ENCODE data around the gene VIPAS39. TPM values are rescaled to one million over a fixed set of nuclear protein-coding genes. Genes with fewer than 3 reads are reported as not detected.

VIPAS39 gene
- total and polyA plus RNA-seq, 2 of the 4 experiments (the other 2 are of a cell fraction) = 19.0 to 43.0 TPM

DNA sequence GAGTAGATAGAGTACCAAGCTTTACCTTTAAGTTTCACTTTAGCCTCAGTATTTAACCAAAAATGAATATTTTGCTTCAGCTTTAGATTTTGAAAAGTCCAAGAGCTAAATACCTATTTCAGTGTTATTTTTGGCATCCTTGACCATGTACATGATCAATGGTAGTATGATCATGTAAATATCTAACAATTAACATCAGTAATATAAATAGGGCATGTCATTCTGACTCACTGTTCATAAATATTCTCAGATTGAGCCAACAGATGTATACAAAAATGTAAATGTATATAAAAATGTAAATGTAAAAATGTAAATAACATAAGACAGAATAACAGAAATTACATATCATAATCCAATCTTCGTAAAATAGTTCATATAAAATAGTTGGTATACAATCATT lies 18.8 kb downstream of the VIPAS39 start:
- Histone ChIP-seq H4K91ac (ENCODE audit: insufficient read depth, low read depth, low read length) (no peak overlapping the region), H4K5ac (ENCODE audit: low read depth, low read length) (no peak overlapping the region), H3K4ac (ENCODE audit: low read depth, low read length) (no peak overlapping the region), H3K4me1 (ENCODE audit: control insufficient read depth, insufficient read depth, low read length) (no peaks in the 10 kb centered on the region), H3K9me1 (ENCODE audit: insufficient read depth, low read length) (peaks cover 5% of the 10 kb centered on the region; the same call in 1 of the 2 replicates), H2BK15ac (ENCODE audit: low read depth, low read length) (no peak overlapping the region), H3K79me1 (ENCODE audit: low read depth in 1 of 2, low read length in 2 of 2) (no peaks in the 10 kb centered on the region; a peak in 1 of 4 replicates), H2AK5ac (ENCODE audit: low read depth, low read length) (no peak overlapping the region), H3K9me3 (ENCODE audit: control insufficient read depth, insufficient read depth, low read length) (no peaks in the 10 kb centered on the region), H4K20me1 (ENCODE audit: insufficient read depth, low read length) (no peaks in the 10 kb centered on the region), H2BK5ac (ENCODE audit: low read depth, low read length, poor library complexity, severe bottlenecking) (no peak overlapping the region), H2BK120ac (ENCODE audit: low read depth, low read length) (no peak overlapping the region), H3K27me3 (ENCODE audit: control insufficient read depth, insufficient read depth, low read length) (no peaks in the 10 kb centered on the region), H2BK20ac (ENCODE audit: low read depth, low read length) (no peak overlapping the region), H3K27ac (ENCODE audit: insufficient read depth, low read length) (no peak overlapping the region), H2AFZ (replicated peaks; ENCODE audit: low read length, poor library complexity) (no peak overlapping the region), H3K36me3 (ENCODE audit: control insufficient read depth, insufficient read depth, low read length) (peaks cover 52% of the 10 kb centered on the region), H3K4me3 (ENCODE audit: insufficient read depth, low read depth, low read length) (no peak overlapping the region), H3K9ac (ENCODE audit: low read depth, low read length) (no peak overlapping the region), H3K14ac (replicated peaks; ENCODE audit: low read depth, low read length) (no peak overlapping the region), H4K8ac (ENCODE audit: low read depth in 2 of 2, low read length in 2 of 2) (no peak overlapping the region), H3K23ac (ENCODE audit: low read depth, low read length) (no peak overlapping the region), H3K4me2 (ENCODE audit: low read depth, low read length) (no peak overlapping the region), H3K18ac (ENCODE audit: low read depth, low read length) (no peak overlapping the region), H2AK9ac (replicated peaks; ENCODE audit: low read depth, low read length, poor library complexity) (no peak overlapping the region), H3K56ac (ENCODE audit: extremely low read depth, insufficient read depth, low read length) (no peak overlapping the region)
- TF ChIP-seq MXI1 (IDR thresholded peaks at IDR 0.05; ENCODE audit: borderline replicate concordance, low read depth, low read length) (no peak), MAZ (IDR thresholded peaks at IDR 0.05; ENCODE audit: borderline replicate concordance, low read depth, low read length) (no peak), NFE2L2 (IDR thresholded peaks at IDR 0.05; ENCODE audit: low read depth, low read length) (no peak), FOS (IDR thresholded peaks at IDR 0.05; ENCODE audit: low read depth, low read length) (no peak), MAFK (IDR thresholded peaks at IDR 0.05; ENCODE audit: low read depth, low read length) (no peak), RFX5 (IDR thresholded peaks at IDR 0.05; ENCODE audit: low read depth, low read length) (no peak), POLR2A (IDR thresholded peaks at IDR 0.05; ENCODE audit: low read depth, low read length) (no peak), RAD21 (IDR thresholded peaks at IDR 0.05; ENCODE audit: low read length) (no peak), CHD1 (IDR thresholded peaks at IDR 0.05; ENCODE audit: low read depth, low read length) (no peak), RCOR1 (IDR thresholded peaks at IDR 0.05; ENCODE audit: insufficient replicate concordance, low read length) (no peak), SMC3 (IDR thresholded peaks at IDR 0.05; ENCODE audit: low read depth, low read length) (no peak), BHLHE40 (IDR thresholded peaks at IDR 0.05; ENCODE audit: low read depth, low read length) (no peak), CEBPB (IDR thresholded peaks at IDR 0.05; ENCODE audit: low read depth, low read length) (no peak)
- TF ChIP-seq, protein P1, sequence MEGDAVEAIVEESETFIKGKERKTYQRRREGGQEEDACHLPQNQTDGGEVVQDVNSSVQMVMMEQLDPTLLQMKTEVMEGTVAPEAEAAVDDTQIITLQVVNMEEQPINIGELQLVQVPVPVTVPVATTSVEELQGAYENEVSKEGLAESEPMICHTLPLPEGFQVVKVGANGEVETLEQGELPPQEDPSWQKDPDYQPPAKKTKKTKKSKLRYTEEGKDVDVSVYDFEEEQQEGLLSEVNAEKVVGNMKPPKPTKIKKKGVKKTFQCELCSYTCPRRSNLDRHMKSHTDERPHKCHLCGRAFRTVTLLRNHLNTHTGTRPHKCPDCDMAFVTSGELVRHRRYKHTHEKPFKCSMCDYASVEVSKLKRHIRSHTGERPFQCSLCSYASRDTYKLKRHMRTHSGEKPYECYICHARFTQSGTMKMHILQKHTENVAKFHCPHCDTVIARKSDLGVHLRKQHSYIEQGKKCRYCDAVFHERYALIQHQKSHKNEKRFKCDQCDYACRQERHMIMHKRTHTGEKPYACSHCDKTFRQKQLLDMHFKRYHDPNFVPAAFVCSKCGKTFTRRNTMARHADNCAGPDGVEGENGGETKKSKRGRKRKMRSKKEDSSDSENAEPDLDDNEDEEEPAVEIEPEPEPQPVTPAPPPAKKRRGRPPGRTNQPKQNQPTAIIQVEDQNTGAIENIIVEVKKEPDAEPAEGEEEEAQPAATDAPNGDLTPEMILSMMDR (conservative IDR thresholded peaks at IDR 0.05; ENCODE audit: low read depth, low read length) = no peak
- TF ChIP-seq, protein P2, sequence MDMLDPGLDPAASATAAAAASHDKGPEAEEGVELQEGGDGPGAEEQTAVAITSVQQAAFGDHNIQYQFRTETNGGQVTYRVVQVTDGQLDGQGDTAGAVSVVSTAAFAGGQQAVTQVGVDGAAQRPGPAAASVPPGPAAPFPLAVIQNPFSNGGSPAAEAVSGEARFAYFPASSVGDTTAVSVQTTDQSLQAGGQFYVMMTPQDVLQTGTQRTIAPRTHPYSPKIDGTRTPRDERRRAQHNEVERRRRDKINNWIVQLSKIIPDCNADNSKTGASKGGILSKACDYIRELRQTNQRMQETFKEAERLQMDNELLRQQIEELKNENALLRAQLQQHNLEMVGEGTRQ (IDR thresholded peaks at IDR 0.05; ENCODE audit: low read depth, low read length) = no peak
- TF ChIP-seq, protein P3, sequence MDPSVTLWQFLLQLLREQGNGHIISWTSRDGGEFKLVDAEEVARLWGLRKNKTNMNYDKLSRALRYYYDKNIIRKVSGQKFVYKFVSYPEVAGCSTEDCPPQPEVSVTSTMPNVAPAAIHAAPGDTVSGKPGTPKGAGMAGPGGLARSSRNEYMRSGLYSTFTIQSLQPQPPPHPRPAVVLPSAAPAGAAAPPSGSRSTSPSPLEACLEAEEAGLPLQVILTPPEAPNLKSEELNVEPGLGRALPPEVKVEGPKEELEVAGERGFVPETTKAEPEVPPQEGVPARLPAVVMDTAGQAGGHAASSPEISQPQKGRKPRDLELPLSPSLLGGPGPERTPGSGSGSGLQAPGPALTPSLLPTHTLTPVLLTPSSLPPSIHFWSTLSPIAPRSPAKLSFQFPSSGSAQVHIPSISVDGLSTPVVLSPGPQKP (IDR thresholded peaks at IDR 0.05; ENCODE audit: borderline replicate concordance, low read depth, low read length) = no peak
- ATAC-seq (ENCODE audit: low read depth) (no peak), DNase-seq (no peak)
- BruUV-seq (replicated peaks) = no TSS peak
- POLR2A ChIA-PET (ENCODE audit: unreplicated experiment) = no interaction called here
- dilution Hi-C loops (cut with HindIII; ENCODE audit: low sequenced_read_pairs, unreplicated experiment) = no loop called here
- intact Hi-C loops (cut with micrococcal nuclease) = no loop called here
- no CpG with 5 or more reads among the region's 1 CpG for WGBS, 2 experiments (ENCODE audit: extremely low coverage in 2 of 2, insufficient read length in 1 of 2)
- CTCF ChIA-PET = interaction anchor here (1.4 kb wide), 1 partner anchor 137 kb away, joined by 5 read pairs; no protein-coding TSS in a partner anchor
- in situ Hi-C loops (cut with MboI; ENCODE audit: low sequenced_read_pairs) = no loop called here
